Diencephalon (tissue), 1 donor: ENCODE measurements around the gene BMP6. TPM values are rescaled to one million over a fixed set of nuclear protein-coding genes. Genes with fewer than 3 reads are reported as not detected.

Experiments
- total RNA-seq: library from RNA; depleted of rRNA; stranded (reverse); fragments of >200 nt; gene quantifications from one replicate; pipeline ENCODE4 v1.2.3, GENCODE V29; 2014

The BMP6 gene
- total RNA-seq, result 5.1 TPM

DNA sequence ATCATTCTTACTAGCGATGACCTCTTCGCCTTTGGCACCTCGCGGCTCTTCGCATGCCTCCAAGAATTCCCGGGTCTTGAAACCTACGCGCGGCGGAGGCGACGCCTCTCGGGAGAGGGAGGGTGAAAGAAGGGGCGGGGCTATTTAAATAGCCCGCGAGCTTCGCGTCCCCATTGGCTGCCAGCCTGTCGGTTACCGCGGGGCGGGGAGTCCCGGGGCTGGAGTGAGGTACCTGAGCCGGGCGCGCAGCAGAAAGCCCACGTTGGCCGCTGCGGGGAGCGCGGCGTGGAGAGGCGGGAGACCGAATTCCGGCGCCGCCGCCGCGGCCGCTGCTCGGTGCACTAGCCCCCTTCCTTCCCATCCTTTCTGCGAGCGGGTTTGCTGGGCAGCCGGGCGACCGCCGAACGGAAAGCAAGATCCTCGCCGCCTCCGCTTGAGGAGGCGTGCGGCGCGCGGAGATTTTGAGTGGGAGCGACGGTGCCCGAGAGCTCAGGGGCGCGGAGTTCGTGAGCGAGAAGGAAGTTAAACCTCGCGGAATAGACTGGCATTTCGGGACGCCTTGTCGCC is at the start of gene BMP6:
Gene BMP6, plus strand, starts transcription at position 251 of the 567 bp plus-strand sequence. CDS start 857 bp downstream, outside the sequence.

DNA sequence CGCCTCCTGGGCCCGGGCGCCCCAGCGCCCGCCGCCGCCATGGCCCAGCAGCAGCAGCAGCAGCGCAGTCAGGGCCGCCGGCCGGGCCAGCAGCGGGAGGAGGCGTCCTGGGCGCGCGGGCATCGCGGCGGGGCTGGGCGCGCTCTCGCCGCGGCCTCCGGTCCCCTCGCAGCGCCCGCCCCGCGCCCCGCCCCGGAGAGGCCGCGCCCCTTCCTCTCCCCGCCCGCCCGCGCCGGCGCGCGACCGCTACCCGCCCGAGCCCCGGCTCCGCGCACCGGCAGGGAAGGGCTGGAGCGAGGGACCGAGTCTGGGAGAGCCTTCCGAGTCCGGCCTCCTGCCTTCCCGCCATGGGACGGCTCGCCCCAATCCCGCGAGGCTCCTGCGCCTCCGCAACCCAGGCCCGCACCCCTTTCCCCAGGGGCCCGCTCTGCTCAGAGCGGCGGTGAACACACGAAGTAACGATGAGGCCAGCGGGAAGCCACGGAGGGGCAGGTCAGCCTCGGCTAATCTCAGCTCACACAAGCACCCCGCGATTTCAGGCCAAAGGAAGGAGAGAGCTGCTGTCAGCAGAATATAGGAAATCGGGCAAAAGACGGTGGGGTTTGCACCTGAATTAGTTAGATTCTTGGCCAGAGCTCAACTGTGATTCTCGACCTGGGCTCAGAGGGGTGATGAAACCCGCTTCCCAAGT is 184.9 kb downstream of the BMP6 start, which contains the start of gene TXNDC5:
Gene TXNDC5, minus strand, starts transcription at position 135 of the 691 bp plus-strand sequence. Its CDS starts 12 bp downstream, at position 123.

Other genes starting within 250 kb of the BMP6 start
- 6.2 TPM for gene DSP, start 184.4 kb upstream of the BMP6 start, total RNA-seq
- 16.6 TPM for gene SNRNP48, start 135.9 kb upstream of the BMP6 start, total RNA-seq
- gene TXNDC5, start 184.7 kb downstream of the BMP6 start, total RNA-seq, result 46.8 TPM